NCI-H748 (cell line): Measurements from ENCODE around the gene KLHL30.
A peak's percentile ranks its signal among the peaks of the same experiment; 100 is the strongest.

Experiments used
- DNase-seq: peaks from one replicate; lab custom pipeline; 2025; ENCODE audit not compliant: unreplicated experiment; lab: John Stamatoyannopoulos, UW

Gene KLHL30, protein sequence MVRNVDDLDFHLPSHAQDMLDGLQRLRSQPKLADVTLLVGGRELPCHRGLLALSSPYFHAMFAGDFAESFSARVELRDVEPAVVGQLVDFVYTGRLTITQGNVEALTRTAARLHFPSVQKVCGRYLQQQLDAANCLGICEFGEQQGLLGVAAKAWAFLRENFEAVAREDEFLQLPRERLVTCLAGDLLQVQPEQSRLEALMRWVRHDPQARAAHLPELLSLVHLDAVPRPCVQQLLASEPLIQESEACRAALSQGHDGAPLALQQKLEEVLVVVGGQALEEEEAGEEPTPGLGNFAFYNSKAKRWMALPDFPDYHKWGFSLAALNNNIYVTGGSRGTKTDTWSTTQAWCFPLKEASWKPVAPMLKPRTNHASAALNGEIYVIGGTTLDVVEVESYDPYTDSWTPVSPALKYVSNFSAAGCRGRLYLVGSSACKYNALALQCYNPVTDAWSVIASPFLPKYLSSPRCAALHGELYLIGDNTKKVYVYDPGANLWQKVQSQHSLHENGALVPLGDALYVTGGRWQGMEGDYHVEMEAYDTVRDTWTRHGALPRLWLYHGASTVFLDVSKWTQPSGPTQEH

DNA sequence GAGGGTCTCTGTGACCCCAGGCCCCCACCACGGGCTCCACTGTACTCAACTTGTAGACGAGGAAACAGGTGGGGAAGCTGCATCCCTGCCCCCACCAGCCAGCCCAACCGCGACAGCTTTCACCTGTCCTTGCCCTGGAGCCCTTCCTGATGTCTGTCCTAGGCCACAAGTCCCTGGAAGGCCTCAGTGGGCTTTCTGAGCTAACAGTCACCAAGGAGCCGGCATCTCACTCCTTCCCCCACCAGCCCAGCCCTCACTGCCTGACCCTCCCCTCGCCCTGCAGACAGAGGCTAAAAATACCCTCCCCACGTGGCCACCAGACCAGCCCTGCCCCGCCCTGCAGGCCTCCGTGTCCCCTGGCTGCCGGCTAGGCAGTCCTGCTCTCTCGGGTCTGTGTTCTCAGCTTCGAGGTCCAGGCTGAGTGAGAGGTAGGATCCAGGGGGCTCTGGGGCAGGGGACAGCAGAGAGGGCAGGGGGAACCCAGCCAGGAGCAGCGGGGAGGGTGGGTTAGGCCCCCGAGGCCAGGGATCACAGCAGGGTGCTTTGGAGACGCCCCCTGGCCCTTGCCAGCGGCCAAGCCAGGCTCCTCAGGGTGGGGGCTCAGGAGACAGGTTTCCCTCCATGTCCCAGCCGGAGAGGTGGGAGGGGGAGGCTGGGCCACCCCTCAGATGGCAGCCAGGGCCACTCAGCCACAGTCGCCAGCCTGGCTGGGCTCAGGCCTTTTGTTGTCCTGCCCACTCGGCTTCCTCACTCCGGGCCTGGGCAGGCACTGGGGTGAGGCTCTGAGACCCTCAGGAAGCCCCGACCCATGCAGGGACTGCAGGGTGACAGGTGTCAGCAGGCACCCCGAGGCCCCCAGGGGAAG is at the start of gene KLHL30:
Gene KLHL30 (plus strand): TSS at position 338 of the 865 bp plus-strand sequence. CDS start 2,087 bp downstream, outside the sequence.
- DNase-seq: no peak

DNA sequence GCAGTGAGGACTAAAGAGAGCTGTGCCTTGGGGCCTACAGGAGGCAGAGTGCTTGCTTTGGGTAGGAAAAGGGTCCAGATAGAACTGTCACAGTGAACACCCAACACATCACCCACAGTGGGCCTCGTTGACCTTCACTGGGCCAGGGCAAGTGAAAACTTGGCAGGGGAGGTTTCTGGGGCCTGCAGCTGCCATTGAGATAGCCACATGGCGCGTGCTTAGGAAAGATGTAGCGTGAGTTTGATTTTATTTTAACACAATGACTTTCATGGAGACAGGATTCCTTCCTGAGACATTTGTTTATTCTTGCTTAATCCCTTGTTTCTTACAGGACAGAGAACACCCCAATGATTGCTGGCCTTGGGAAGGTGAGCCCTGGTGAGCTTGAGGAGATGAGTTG is 47.6 kb upstream of the KLHL30 start:
- DNase-seq: no peak

DNA sequence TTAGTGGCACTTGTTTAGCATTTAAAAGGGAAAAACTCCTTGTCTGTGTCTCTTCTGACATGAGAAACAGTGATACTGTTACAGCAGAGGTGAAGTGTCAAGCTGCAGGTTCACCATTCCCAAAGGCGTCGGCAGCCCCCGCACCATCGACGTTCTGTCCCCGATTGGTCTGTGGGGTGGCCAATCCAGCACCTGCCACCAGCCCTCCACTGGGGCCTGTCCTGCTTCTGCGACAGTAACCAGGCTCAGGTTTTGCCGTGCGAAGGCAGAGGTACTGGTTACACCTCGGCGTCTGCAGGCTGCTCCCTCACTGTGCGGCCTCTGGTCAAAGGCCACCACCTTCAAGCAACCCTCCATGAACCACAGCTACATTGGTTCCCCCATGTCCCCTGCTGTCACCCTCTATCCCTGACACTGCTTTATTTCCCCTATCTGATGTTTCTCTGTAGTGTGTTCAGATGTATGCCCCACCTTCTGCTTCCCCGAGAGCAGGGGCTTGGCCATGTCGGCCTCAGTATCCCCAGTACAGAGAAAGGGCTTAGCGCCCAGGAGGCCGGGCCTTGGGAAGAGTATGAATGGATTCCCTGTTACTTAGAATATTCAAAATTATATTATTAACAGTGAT is 46.9 kb upstream of the KLHL30 start:
- no peak for DNase-seq

DNA sequence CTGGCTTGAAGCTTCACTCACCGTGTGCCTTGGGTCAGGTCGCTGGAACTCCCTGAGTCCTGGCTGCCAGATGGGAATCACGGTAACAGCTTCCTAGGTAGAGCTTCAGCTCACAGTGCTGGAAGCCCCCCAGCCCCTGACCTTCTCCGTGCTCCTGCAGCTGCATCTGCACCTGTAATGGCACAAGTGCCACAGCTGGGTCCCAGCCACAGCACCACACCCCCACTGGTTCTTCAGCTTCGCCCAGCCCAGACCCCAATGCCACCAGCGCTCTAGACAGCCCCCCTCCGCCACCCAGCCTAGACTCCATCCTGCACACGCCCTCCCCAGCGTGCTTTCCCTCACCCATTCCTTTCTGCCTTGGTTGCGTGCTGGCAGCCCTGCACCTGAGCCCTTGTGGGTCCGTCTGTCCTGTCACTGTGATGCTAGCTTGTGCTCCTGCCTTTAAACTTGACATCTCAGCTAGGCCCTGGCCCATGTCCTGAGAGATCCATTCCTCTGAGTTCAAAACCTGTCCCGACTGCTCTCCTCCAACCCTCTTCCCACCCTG is 45.9 kb upstream of the KLHL30 start:
- DNase-seq: no peak

DNA sequence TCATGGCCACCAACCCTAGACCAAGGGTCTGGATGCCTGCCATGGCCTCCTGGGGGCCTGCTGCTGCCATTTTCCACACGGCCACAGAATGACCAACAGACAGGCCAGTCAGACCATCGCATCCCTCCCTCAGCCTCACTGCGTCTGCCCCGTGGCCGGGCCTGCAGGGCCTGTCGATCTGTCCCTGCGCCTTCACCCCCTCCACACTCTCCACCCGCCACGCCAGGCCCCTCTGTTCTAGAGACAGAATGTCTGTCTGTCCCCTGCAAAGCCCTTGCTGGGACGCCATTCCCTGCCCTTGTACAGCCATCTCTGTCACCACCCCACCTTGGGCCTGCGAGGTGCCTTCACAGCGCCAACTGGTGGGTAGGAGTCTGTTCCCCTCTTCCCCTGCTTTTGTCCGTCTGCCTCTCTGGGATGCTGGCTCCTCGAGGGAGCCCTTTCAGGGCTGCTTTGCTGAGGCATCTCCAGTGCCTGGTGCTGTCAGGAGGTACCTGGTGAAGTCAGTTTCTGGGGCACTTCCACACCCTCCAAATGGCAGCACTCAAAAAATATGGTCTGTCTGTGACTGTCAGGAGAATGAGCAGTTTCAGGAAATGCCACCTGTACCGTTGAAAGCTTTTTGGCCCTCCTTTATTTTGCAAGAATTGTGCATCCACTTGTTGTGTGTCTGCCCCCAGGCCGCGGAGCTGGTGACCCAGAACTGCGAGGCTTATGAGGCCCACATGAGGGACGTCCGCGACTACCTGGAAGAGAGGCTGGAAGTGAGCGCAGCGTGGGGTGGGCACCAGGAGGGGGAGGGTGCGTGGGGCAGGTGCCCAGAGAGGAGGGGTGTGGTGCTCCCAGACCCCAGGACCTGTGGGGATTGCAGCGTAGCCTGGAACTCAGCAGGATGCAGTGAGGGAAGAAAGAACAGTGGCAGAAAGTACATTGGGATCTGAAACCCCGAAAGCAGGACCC is 45.0 kb upstream of the KLHL30 start:
- DNase-seq: no peak

DNA sequence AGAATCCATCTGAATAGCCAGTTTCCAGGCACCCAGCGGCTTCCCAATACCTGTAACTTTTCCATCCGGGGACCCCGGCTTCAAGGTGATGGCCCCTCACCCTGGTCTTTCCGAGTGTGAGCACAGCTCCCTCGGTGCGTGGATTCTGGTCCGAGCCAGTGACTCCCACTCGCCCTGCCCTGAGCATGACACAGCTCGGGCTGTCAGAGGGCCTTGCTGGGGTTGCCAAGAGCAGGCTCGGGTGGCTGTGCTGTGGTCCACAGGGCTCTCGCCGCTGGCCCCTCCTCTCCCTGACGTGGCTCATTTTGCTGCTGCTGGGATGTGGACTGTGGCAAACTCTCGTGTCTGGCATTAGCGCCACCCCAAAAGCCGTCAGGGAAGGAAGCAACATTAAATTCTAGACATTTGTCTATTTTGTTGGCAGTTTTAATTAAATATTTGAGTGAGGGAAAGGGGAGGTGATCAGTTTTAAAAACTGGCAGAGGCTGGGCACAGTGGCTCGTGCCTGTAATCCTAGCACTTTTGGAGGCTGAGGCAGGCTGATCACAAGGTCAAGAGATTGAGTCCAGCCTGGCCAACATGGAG is 43.9 kb upstream of the KLHL30 start:
- no peak for DNase-seq

DNA sequence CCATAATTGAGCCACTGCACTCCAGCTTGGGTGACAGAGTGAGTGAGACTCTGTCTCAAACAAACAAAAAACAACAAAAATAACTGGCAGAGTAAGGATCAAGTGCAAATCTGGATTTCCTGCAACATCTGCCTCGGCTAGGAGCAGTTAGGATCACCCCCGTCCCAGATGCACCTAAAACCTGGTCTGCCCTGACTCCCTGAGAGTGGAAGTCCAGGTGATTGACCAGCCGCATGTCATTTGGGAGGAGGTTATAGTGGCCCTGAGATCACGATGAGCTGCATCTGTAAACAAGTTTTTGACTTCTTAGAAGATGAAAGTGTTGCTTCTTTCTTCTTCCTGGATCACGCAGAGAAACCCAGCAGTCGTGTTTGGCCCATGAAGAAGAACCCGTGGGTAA is 43.3 kb upstream of the KLHL30 start:
- no peak for DNase-seq

DNA sequence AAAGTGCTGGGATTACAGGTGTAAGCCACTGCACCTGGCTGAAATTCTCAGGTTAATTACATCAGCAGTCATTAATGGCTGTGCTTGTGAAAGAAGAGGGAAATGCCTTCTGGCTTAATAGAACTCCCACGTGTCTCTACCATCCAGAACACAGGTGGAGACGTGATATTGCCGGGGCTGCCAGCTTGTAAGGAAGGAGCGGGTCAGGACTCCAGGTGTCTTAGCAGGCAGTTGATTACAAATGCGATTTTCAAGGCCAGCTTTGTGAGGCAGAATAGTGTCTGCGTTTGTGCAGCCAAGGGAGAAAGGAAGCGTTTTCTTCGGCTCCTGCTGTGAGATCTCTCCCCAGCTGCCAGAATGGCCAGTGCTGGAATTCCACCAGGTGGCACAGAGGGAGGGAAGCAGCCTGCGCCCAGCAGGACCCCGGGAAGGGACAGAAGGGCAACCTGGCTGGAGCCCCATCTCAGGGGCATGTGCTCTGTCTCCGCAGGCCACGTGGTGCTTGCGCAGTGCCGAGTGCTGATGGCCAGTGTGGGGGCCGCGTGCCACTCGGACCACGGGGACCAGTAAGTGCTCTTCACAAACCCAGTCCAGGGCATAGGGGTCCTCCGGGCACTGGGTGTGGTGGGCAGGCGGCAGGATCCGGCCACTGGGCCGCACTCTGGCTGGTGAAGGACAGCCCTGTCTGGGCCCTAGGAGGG is 42.0 kb upstream of the KLHL30 start:
- DNase-seq: peak; percentile 17

DNA sequence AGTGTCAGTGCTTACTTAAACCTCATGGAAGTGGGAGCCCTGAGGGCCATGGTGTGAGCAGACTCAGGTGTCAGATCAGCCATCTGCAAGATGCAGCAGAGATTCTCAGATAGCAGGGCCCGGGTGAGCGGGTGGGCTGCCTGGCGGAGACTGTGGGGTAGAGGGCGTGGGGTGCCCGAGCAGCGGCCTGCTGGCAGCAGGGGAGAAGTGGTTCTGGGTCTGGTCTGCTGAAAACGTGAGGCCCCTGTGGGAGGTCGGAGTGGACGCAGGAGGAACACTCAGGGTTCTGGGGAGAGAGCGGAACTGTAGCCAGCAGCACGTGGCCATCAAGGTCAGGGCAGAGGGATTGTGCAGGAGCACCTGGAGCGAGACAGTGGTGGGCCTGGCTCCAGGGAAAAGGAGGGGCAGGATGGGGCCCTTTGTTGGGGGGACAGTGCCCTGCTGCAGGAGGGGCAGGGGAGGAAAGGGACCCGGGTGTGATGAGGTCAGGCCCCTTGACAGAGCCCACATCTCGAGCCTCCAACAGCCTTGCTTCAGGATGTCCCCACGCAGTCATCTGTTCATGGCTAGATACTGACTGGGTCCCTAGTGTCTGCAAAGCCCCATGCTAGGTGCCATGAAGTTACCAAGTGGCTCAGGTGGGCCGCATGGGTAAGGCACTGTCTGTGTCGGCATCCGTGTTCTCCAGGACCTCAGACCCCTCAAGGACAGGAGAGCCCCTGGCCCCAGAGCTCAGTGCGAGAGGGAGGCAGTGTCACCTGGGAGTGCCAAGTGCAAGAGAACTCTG is 41.1 kb upstream of the KLHL30 start:
- DNase-seq: no peak

DNA sequence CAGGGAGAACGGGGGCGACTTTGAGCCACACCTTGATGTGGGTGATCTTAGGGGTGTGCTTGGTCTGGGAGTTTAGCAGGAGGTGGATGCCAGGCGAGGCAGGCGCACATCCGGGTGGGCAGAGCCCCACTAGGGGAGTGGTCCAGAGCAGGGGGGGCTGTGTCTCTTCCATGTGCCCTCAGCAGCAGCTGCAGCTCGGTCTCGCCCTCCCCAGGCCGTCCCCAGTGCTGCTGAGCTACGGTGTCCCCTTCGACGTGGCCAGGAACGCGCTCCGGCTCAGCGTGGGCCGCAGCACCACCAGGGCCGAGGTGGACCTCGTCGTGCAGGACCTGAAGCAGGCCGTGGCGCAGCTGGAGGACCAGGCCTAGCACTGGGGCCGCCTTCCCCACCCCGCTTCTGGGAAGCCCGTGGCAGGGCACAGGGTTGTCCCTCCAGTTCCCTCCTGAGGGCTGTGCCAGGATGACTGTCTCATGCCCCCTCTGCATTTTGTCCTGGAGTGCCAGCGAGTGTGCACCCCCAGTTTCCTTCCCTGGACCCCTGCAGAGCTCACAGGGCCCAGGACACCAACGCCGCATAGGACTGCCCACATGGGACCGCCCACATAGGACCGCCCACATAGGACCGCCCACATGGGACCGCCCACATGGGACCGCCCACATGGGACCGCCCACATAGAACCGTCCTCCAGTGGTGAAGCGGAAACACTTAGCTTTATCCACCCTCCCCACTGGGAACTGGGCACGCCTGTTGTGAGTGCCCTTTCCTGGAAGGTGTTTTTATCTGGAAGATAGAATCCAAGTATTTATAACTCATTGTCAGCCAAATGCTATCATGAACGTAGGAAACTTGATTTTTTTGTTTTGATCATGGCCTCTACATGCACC is 40.2 kb upstream of the KLHL30 start:
- peak; percentile 24 for DNase-seq

DNA sequence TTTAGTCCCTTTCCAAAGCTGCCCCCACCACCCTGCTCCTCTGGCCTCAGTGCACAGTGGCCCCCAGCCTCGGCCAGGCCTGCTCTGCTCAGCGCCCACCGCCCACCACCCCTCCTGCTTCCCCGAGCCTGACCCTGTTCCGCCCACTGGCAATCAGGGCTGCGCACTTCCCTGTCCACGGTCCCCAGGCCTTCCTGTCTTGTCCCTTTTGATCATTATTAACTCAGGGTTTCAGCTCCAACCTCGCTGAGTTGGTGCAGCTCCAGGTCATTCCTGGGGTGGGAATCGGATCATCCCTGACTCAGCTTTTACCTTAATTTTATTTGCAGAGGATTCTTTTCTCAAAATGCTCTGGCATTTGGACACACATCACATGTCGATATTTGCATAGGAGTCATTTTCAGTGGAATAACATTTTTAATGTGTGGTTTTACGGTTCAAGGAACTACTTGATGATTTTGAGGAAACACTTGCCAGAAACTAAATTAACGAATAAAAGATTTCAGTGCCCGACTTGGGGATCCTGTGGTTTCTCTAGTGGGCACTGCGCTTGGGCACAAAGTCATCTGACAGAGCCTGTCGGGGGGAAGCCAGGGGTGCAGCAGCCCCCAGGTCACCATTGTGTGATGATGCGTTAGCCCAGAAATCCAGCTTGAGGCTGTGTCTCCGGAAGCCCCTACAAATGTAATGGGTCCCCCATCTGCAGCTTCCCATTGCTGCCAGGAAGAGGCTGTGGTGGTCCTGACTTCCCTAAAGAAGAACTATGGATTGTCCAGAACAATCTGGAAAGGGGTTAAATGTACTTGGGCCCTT is 39.4 kb upstream of the KLHL30 start:
- DNase-seq: no peak

DNA sequence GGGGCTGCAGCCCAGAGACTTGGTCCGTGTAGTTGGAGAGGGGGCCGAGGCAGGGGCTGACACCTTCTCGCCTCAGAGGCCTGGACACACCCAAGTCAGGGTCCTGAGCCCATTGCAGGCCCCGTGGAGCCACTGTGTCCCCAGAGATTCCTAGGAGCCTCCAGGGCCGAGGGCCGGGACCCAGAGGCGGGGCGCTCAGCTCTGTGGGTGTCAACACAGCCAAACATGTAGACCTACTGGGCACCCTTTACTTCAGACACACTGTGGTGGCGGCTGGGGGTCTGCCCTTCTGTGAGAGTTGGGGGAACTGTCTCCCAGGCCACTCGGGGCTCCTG is 38.8 kb upstream of the KLHL30 start:
- DNase-seq: no peak

DNA sequence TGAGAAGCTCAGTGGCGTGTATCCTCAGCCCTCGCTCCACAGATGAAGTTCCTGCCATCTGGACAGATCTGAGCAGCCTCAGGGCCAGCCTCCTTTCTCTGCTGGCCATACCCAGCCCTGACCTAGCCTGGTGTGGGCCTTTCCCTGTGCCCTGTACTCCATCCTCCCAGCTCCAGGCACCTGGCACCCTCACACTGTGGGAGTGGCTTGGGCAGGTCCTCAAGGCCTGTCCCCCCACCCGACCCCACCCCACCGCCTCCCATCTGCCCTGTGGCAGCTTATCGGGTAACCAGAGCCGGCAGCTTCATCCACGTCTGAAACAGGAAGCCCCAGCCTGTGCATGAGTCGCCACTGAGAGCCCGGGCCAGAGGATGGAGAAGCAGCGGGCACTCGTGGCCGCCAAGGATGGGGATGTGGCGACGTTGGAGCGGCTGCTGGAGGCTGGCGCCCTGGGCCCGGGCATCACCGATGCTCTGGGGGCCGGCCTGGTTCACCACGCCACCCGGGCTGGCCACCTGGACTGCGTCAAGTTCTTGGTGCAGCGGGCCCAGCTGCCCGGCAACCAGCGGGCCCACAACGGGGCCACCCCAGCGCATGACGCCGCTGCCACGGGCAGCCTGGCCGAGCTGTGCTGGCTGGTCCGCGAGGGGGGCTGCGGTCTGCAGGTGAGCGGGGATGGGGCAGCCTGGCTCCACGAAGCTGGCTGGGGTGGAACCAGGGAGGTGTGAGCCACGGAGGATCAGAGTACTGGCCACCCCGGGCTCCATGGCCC is 38.2 kb upstream of the KLHL30 start, which contains the start of gene ESPNL:
Gene ESPNL (plus strand): TSS at position 292 of the 772 bp plus-strand sequence. CDS start 80 bp downstream, at position 372.
- DNase-seq: no peak

DNA sequence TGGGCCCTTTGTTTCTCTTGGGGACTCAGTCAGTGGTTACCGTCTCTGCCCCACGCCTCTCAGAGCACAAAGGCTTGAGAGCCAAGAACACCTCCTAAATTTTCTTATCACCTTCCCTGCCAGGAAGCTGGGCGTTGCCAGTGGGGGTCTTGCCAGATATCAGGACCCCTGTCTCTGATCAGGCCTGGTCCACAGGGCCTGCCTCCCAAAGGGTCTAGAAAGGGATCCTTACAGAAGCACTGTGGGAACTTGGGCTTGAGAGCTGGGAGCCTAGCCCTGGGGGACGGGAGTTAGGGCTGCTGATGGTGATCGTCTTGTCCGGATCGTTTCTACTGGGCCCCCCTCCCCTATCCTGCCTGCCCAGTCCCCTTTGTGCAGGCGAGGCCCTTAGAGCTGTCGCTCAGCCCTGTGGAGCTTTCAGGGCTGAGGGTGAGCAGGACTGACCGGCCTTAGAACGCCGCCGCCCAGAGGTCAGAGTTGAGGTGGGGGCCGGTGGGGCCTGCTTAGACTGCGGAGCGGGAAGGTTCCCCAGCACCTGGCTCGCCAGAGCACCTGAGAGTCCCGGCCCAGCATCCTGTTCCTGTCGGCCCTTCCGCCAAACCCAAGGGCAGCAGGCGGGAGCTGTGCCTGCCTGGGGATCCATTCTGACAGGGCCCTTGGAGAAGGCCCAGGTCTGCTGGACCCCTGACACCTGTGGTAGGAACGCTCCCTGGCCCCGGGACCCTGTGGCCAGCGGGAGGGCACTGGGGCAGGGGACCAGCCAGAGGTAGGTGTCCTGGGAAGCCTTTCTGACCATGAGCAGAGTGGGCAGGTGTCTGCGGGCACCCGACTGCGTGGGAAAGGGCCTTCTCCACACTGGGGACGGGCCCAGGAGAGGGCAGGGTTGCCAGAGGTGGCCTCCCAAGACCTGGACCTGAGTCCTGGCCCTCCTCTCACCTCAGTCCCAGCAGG is 37.4 kb upstream of the KLHL30 start:
- no peak for DNase-seq
